Mesendoderm (in vitro differentiated cells): Measurements from ENCODE around the gene UTRN.
A peak's percentile ranks its signal among the peaks of the same experiment; 100 is the strongest.

Experiments used
- DNase-seq: peaks from one replicate; pipeline ENCODE4 v3.0.0; 2013
- H2AK5ac ChIP-seq: 2 replicates; pipeline ENCODE4 v1.6.1; 2013; ENCODE audit warnings: low read length, inconsistent platforms
- H2BK120ac ChIP-seq: 2 replicates; pipeline ENCODE4 v1.6.1; 2013; ENCODE audit warnings: low read depth, mild to moderate bottlenecking, low read length, moderate library complexity, mixed read lengths
- H2BK15ac ChIP-seq: replicated peaks from 2 replicates; pipeline ENCODE4 v1.6.1; 2013; ENCODE audit warnings: low read depth, mild to moderate bottlenecking, moderate library complexity
- H2BK5ac ChIP-seq: 2 replicates; pipeline ENCODE4 v1.6.1; 2013; ENCODE audit warnings: low read length, inconsistent platforms
- H3K18ac ChIP-seq: 2 replicates; pipeline ENCODE4 v1.6.1; 2013; ENCODE audit warnings: mild to moderate bottlenecking, low read length, mixed read lengths
- H3K23ac ChIP-seq: one replicate; pipeline ENCODE4 v1.6.1; 2013; ENCODE audit warnings: low read length
- H3K27ac ChIP-seq: 2 replicates; pipeline ENCODE4 v1.5.1; 2013; ENCODE audit warnings: low read depth, mild to moderate bottlenecking, inconsistent platforms, low read length, moderate library complexity
- H3K27me3 ChIP-seq: 2 replicates; pipeline ENCODE4 v1.6.1; 2013; ENCODE audit warnings: low read length, control low read depth, mild to moderate bottlenecking, inconsistent platforms; ENCODE audit not compliant: insufficient read depth, poor library complexity
- H3K36me3 ChIP-seq: 2 replicates; pipeline ENCODE4 v1.6.1; 2013; ENCODE audit warnings: low read length, inconsistent platforms; ENCODE audit not compliant: control insufficient read depth, insufficient read depth
- H3K4ac ChIP-seq: one replicate; pipeline ENCODE4 v1.6.1; 2013; ENCODE audit warnings: low read depth, mild to moderate bottlenecking, low read length, moderate library complexity
- H3K4me1 ChIP-seq: 2 replicates; pipeline ENCODE4 v1.6.1; 2013; ENCODE audit warnings: low read depth, low read length, inconsistent platforms; ENCODE audit not compliant: control insufficient read depth
- H3K4me2 ChIP-seq: 2 replicates; pipeline ENCODE4 v1.6.1; 2013; ENCODE audit warnings: low read length
- H3K4me3 ChIP-seq: 2 replicates; pipeline ENCODE4 v1.5.1; 2013; ENCODE audit warnings: mild to moderate bottlenecking, low read length
- H3K56ac ChIP-seq: one replicate; pipeline ENCODE4 v1.6.1; 2013; ENCODE audit warnings: low read length
- H3K79me1 ChIP-seq: 2 replicates; pipeline ENCODE4 v1.6.1; 2013; ENCODE audit warnings: low read length, inconsistent platforms
- H3K79me2 ChIP-seq: 2 replicates; pipeline ENCODE4 v1.6.1; 2013; ENCODE audit warnings: mild to moderate bottlenecking, low read length; ENCODE audit not compliant: control insufficient read depth, insufficient read depth
- H3K9ac ChIP-seq: 2 replicates; pipeline ENCODE4 v1.6.1; 2013; ENCODE audit warnings: low read length, inconsistent platforms
- H4K5ac ChIP-seq: one replicate; pipeline ENCODE4 v1.6.1; 2013; ENCODE audit warnings: low read length
- H4K8ac ChIP-seq: one replicate; pipeline ENCODE4 v1.6.1; 2013; ENCODE audit warnings: low read depth, mild to moderate bottlenecking, control low read depth, low read length, moderate library complexity
- WGBS: extraction: QIAGEN DNeasy Blood & Tissue Kit; methylation state at CpG from one replicate; pipeline ENCODE4 v1.1.7; 2013; ENCODE audit warnings: low lambda C conversion rate, missing lambda C conversion rate; ENCODE audit not compliant: insufficient coverage; ENCODE audit errors: extremely low coverage; 5-methylcytosine and 5-hydroxymethylcytosine counted together

Gene UTRN

GRCh38 chr6:144331491-144331969 lies 46.4 kb downstream of the UTRN start:
- Histone ChIP-seq H3K23ac (no peak overlapping the region), H3K4me2 (no peak overlapping the region), H3K27ac (no peak overlapping the region), H4K5ac (no peak overlapping the region), H3K56ac (no peak overlapping the region), H3K4ac (no peak overlapping the region), H3K79me1 (peaks cover 13% of the 10 kb centered on the region), H3K27me3 (no peaks in the 10 kb centered on the region), H4K8ac (no peak overlapping the region), H3K18ac (no peak overlapping the region), H2BK120ac (no peak overlapping the region), H3K36me3 (no peaks in the 10 kb centered on the region), H2BK5ac (no peak overlapping the region), H3K9ac (no peak overlapping the region), H3K4me3 (no peak overlapping the region), H2AK5ac (no peak overlapping the region), H2BK15ac (no peak overlapping the region), H3K79me2 (peaks cover 25% of the 10 kb centered on the region), H3K4me1 (peaks cover 22% of the 10 kb centered on the region)
- peak; percentile 88 for DNase-seq
- WGBS: no CpG with 5 or more reads among the region's 8 CpGs

- Histone ChIP-seq H3K4me2 (no peak overlapping the region), H3K79me2 (peaks cover 30% of the 10 kb centered on the region), H4K5ac (no peak overlapping the region), H3K56ac (no peak overlapping the region), H3K27ac (no peak overlapping the region), H2AK5ac (no peak overlapping the region), H3K4ac (no peak overlapping the region), H3K18ac (no peak overlapping the region), H3K79me1 (peaks cover 13% of the 10 kb centered on the region), H2BK15ac (no peak overlapping the region), H3K9ac (no peak overlapping the region), H3K4me3 (no peak overlapping the region), H3K23ac (no peak overlapping the region), H2BK5ac (no peak overlapping the region), H3K27me3 (no peaks in the 10 kb centered on the region), H2BK120ac (no peak overlapping the region), H3K4me1 (peaks cover 15% of the 10 kb centered on the region), H4K8ac (no peak overlapping the region), H3K36me3 (no peaks in the 10 kb centered on the region)
- WGBS: no CpG with 5 or more reads among the region's 3 CpGs
- DNase-seq: no peak
These were observed 47.0 kb downstream of the UTRN start for GRCh38 chr6:144332177-144332576.

GRCh38 chr6:144334150-144334708 lies 49.1 kb downstream of the UTRN start:
- Histone ChIP-seq H3K27ac (no peak overlapping the region), H4K8ac (no peak overlapping the region), H3K27me3 (no peaks in the 10 kb centered on the region), H3K4ac (no peak overlapping the region), H3K36me3 (no peaks in the 10 kb centered on the region), H4K5ac (no peak overlapping the region), H3K23ac (no peak overlapping the region), H3K4me2 (no peak overlapping the region), H3K4me1 (peaks cover 13% of the 10 kb centered on the region), H3K56ac (no peak overlapping the region), H3K79me1 (peaks cover 13% of the 10 kb centered on the region), H2BK5ac (no peak overlapping the region), H3K18ac (no peak overlapping the region), H2BK120ac (no peak overlapping the region), H2AK5ac (no peak overlapping the region), H2BK15ac (no peak overlapping the region), H3K79me2 (peaks cover 37% of the 10 kb centered on the region), H3K9ac (no peak overlapping the region), H3K4me3 (no peak overlapping the region)
- no peak for DNase-seq
- WGBS: no CpG with 5 or more reads among the region's 12 CpGs
